Stimulated activated naive B cell treated with anti-CD40 and anti-IgM and Interleukin-4, amounts not matched to agents 10 μg/mL and 1 μg/mL and 100 μg/mL, for 72 hours (primary cell): ENCODE results near the gene RALGDS.

ENCODE experiments used
- ATAC-seq, 2 donors: fragments of 150-1000 bp; cut with Tn5 transposase; replicated peaks; 2 replicates each; pipeline ENCODE4 v1.10.0; 2021; ENCODE audit warnings: moderate library complexity in 1 of 2
- DNase-seq: peaks from one replicate; pipeline ENCODE4 v3.0.0; 2021
- H3K27ac Mint-ChIP-seq: one replicate; pipeline ENCODE4 v1.8.0; 2022; ENCODE audit warnings: mild to moderate bottlenecking, mixed read lengths
- H3K27me3 Mint-ChIP-seq, 2 donors: one replicate each; pipeline ENCODE4 v1.8.0; 2022; ENCODE audit warnings: mixed read lengths in 2 of 2
- H3K36me3 Mint-ChIP-seq, 2 donors: one replicate each; pipeline ENCODE4 v1.8.0; 2022; ENCODE audit warnings: mixed read lengths in 2 of 2, mild to moderate bottlenecking in 1 of 2
- H3K4me1 Mint-ChIP-seq, 2 donors: one replicate each; pipeline ENCODE4 v1.8.0; 2022; ENCODE audit warnings: mixed read lengths in 2 of 2, mild to moderate bottlenecking in 1 of 2
- H3K4me3 Mint-ChIP-seq, 2 donors: one replicate each; pipeline ENCODE4 v1.8.0; 2022; ENCODE audit warnings: mild to moderate bottlenecking in 2 of 2, mixed read lengths in 2 of 2, moderate library complexity in 1 of 2
- H3K9me3 Mint-ChIP-seq, 2 donors: one replicate each; pipeline ENCODE4 v1.8.0; 2022; ENCODE audit warnings: mixed read lengths in 2 of 2, mild to moderate bottlenecking in 1 of 2

RALGDS gene

GRCh38 chr9:133055788-133056420 lies 65.1 kb downstream of the RALGDS start:
- no peak overlapping the region for H3K4me3 Mint-ChIP-seq
- ATAC-seq (no peak), DNase-seq (no peak)
- H3K9me3 Mint-ChIP-seq: no peaks in the 10 kb centered on the region
- H3K4me1 Mint-ChIP-seq: peaks cover 19 to 31% of the 10 kb centered on the region in 2 donors
- H3K27ac Mint-ChIP-seq: no peak overlapping the region
- peaks cover 65 to 70% of the 10 kb centered on the region in 2 donors for H3K36me3 Mint-ChIP-seq
- no peaks in the 10 kb centered on the region for H3K27me3 Mint-ChIP-seq

DNA sequence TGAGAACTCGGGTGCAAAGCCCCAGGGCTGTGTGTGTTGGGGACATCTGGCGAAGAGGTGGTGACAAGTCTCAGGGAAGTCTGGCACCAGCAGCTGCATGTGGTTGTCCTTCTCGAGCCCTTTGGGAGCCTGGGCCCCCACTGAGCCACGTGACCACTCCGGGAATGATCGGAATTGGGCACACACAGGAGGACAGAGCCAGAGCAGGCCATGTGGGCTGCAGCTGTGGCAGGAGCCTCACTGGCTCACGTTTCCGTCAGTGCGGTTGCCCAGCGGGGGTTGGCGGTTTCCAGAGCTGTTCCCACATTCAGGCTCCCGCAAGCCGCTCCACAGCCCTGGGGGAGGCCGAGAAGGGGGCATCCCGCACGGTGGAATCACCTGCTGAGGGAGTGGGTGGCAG lies 66.1 kb downstream of the RALGDS start:
- Mint-ChIP-seq H3K36me3 (peaks cover 69 to 78% of the 10 kb centered on the region in 2 donors), H3K4me3 (no peak overlapping the region), H3K4me1 (peaks cover 17 to 21% of the 10 kb centered on the region in 2 donors), H3K27ac (no peak overlapping the region), H3K9me3 (no peaks in the 10 kb centered on the region), H3K27me3 (no peaks in the 10 kb centered on the region)
- no peak for DNase-seq
- no peak for ATAC-seq

GRCh38 chr9:133054194-133054890 lies 66.7 kb downstream of the RALGDS start:
- DNase-seq: no peak
- H3K9me3 Mint-ChIP-seq: no peaks in the 10 kb centered on the region

GRCh38 chr9:133051966-133052539 lies 69.0 kb downstream of the RALGDS start:
- Mint-ChIP-seq H3K27me3 (no peaks in the 10 kb centered on the region), H3K4me1 (no peaks in the 10 kb centered on the region), H3K4me3 (no peak overlapping the region), H3K9me3 (no peaks in the 10 kb centered on the region), H3K36me3 (peaks cover 58 to 68% of the 10 kb centered on the region in 2 donors), H3K27ac (no peak overlapping the region)
- ATAC-seq: no peak
- no peak for DNase-seq

More at GRCh38 chr9:133054194-133054890, 66.7 kb downstream of the RALGDS start:
- Mint-ChIP-seq H3K27ac (no peak overlapping the region), H3K27me3 (no peaks in the 10 kb centered on the region), H3K4me3 (no peak overlapping the region), H3K4me1 (peaks cover 12 to 15% of the 10 kb centered on the region in 2 donors), H3K36me3 (peaks cover 73 to 84% of the 10 kb centered on the region in 2 donors)
- no peak for ATAC-seq

DNA sequence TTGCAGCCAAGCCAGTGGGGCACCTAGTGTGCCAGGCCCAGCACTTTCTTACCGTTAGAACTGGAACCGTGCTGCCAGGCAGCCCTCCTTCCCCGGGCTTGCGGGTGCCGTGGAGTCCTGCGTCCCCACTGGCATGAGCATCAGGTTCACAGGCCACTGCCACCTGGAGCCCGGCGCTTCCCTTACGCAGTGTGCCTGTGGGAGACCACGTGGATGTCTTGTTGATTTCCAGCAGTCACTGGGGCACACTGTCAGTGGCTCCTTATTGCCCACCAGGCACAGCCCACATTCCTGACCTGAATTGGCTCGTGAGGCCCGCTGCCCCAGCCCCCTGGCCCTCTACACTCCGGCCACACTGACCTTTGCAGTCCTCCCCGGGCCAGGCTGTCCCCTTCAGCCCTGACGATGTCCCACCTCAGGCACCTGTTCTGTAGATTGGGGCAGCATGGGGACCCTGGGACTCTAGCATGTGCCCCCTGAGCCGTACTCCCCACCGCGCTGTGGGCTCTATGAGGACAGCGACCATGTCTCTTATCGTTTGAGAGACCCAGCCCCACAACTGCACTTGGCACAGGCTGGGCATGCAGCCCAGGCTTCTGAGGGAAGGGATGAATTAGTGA lies 69.6 kb downstream of the RALGDS start:
- ATAC-seq (no peak), DNase-seq (no peak)
- no peaks in the 10 kb centered on the region for H3K9me3 Mint-ChIP-seq
- no peaks in the 10 kb centered on the region for H3K27me3 Mint-ChIP-seq
- H3K27ac Mint-ChIP-seq: no peak overlapping the region
- H3K4me3 Mint-ChIP-seq: no peak overlapping the region
- H3K36me3 Mint-ChIP-seq: peaks cover 60 to 67% of the 10 kb centered on the region in 2 donors
- H3K4me1 Mint-ChIP-seq: no peaks in the 10 kb centered on the region

- H3K27ac Mint-ChIP-seq: no peak overlapping the region
- ATAC-seq (no peak), DNase-seq (no peak)
- peaks cover 59 to 66% of the 10 kb centered on the region in 2 donors for H3K36me3 Mint-ChIP-seq
- H3K27me3 Mint-ChIP-seq: no peaks in the 10 kb centered on the region
- no peak overlapping the region for H3K4me3 Mint-ChIP-seq
- no peaks in the 10 kb centered on the region for H3K4me1 Mint-ChIP-seq
- no peaks in the 10 kb centered on the region for H3K9me3 Mint-ChIP-seq
Observed at GRCh38 chr9:133050781-133051180, 70.3 kb downstream of the RALGDS start.

- no peak overlapping the region for H3K4me3 Mint-ChIP-seq
- no peaks in the 10 kb centered on the region for H3K27me3 Mint-ChIP-seq
- no peaks in the 10 kb centered on the region for H3K9me3 Mint-ChIP-seq
- ATAC-seq (no peak), DNase-seq (no peak)
- H3K27ac Mint-ChIP-seq: no peak overlapping the region
- H3K4me1 Mint-ChIP-seq: no peaks in the 10 kb centered on the region
- H3K36me3 Mint-ChIP-seq: peaks cover 54 to 64% of the 10 kb centered on the region in 2 donors
Observed at GRCh38 chr9:133050142-133050541, 70.9 kb downstream of the RALGDS start.

DNA sequence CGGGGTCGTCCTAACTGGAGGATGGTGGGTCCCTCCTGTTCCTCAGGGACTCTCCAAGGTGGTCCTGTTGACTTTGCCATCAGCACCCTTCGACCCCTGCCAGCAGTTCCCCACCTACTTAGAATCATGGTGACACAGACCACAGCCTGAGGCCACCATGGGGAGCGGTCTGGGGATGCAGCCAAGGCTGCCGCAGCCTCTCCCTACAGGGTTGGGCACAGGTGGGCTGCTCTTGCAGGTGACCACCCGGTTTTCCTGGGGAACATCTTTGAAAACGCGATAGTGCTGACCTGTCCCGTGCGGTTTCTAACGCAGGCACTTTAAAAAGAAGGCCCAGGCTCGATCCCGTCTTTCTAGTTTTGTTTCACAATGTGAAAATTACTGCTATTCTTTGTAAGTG lies 72.0 kb downstream of the RALGDS start:
- no peaks in the 10 kb centered on the region for H3K9me3 Mint-ChIP-seq
- no peaks in the 10 kb centered on the region for H3K27me3 Mint-ChIP-seq
- H3K36me3 Mint-ChIP-seq: peaks cover 48 to 64% of the 10 kb centered on the region in 2 donors

GRCh38 chr9:133048595-133048994 lies 72.4 kb downstream of the RALGDS start:
- no peak for DNase-seq
- peaks cover 5 to 6% of the 10 kb centered on the region in 2 donors for H3K4me1 Mint-ChIP-seq
- no peak overlapping the region for H3K27ac Mint-ChIP-seq
- peaks cover 45 to 63% of the 10 kb centered on the region in 2 donors for H3K36me3 Mint-ChIP-seq
- no peaks in the 10 kb centered on the region for H3K27me3 Mint-ChIP-seq
- H3K4me3 Mint-ChIP-seq: no peak overlapping the region
- H3K9me3 Mint-ChIP-seq: no peaks in the 10 kb centered on the region
- ATAC-seq: peak; percentile 57 to 61

More for the DNA sequence above, 72.0 kb downstream of the RALGDS start:
- Mint-ChIP-seq H3K4me1 (peaks cover 5 to 6% of the 10 kb centered on the region in 2 donors), H3K4me3 (no peak overlapping the region), H3K27ac (no peak overlapping the region)
- DNase-seq (no peak), ATAC-seq (no peak)
